Panc1 (cell line): ENCODE measurements around the gene TLL2. TPM values are rescaled to one million over a fixed set of nuclear protein-coding genes. Genes with fewer than 3 reads are reported as not detected.

Experiments used
- ATAC-seq: fragments of 200-7000 bp; cut with Tn5 transposase; 2 replicates; pipeline ENCODE4 v1.9.1; 2020; ENCODE audit warnings: mild to moderate bottlenecking, moderate library complexity
- BruUV-seq: library from RNA; stranded (reverse); fragments of 400-500 nt; replicated peaks from 2 replicates; lab custom pipeline; 2021; lab: Mats Ljungman, UMichigan
- CTCF ChIA-PET: fragments of 300-600 bp; sonication (Branson Sonifier 250); formaldehyde crosslinking; loops from one replicate; lab custom pipeline; 2022; ENCODE audit warnings: antibody characterized with exemption; lab: Charles Lee
- POLR2A ChIA-PET: fragments of 300-600 bp; sonication (Branson Sonifier 250); formaldehyde crosslinking; loops from one replicate; lab custom pipeline; 2022; ENCODE audit warnings: antibody characterized with exemption; lab: Charles Lee
- DNase-seq: peaks from one replicate; pipeline ENCODE4 v3.0.0-alpha.2; 2010; ENCODE audit warnings: low read depth, low spot score
- H3K27ac ChIP-seq: 2 replicates; pipeline ENCODE4 v1.5.1; 2011; ENCODE audit warnings: mild to moderate bottlenecking, low read length, inconsistent platforms
- H3K27me3 ChIP-seq: fragments of 200-500 bp; sonication (Bioruptor generic); 2 replicates; pipeline ENCODE4 v1.6.0; 2014; ENCODE audit warnings: low read length, inconsistent platforms; ENCODE audit not compliant: control insufficient read depth, insufficient read depth
- H3K36me3 ChIP-seq: fragments of 200-500 bp; sonication (Bioruptor generic); 2 replicates; pipeline ENCODE4 v1.5.1; 2014; ENCODE audit warnings: inconsistent platforms, mild to moderate bottlenecking, low read length, moderate library complexity; ENCODE audit not compliant: control insufficient read depth, insufficient read depth
- H3K4me1 ChIP-seq: 2 replicates; pipeline ENCODE4 v1.5.1; 2011; ENCODE audit warnings: inconsistent platforms, mild to moderate bottlenecking, low read length, moderate library complexity; ENCODE audit not compliant: control insufficient read depth, insufficient read depth
- H3K4me3 ChIP-seq, 2 experiments: 2 replicates each; pipeline ENCODE4 v1.5.1; 2011 to 2012; ENCODE audit warnings: low read depth in 2 of 2, low read length in 2 of 2, mild to moderate bottlenecking in 2 of 2, inconsistent platforms in 1 of 2, moderate library complexity in 1 of 2
- H3K9me3 ChIP-seq: fragments of 200-500 bp; sonication (Bioruptor generic); 2 replicates; pipeline ENCODE4 v1.5.1; 2014; ENCODE audit warnings: low read depth, mild to moderate bottlenecking, inconsistent platforms, low read length, moderate library complexity; ENCODE audit not compliant: control insufficient read depth, insufficient read depth
- CTCF ChIP-seq: fragments of 450-650 bp; IDR thresholded peaks from 2 replicates; pipeline ENCODE4 v1.5.1; 2017; ENCODE audit warnings: mild to moderate bottlenecking
- POLR2AphosphoS5 ChIP-seq: IDR thresholded peaks from 2 replicates; pipeline ENCODE4 v1.6.1; 2012; ENCODE audit warnings: mild to moderate bottlenecking, low read depth, low read length, moderate library complexity
- REST ChIP-seq, 2 experiments: IDR thresholded peaks; 2 replicates each; pipeline ENCODE4 v1.6.1; 2011 to 2012; ENCODE audit warnings: low read depth in 2 of 2, control low read depth in 1 of 2, low read length in 1 of 2, mild to moderate bottlenecking in 1 of 2, moderate library complexity in 1 of 2; ENCODE audit not compliant: insufficient read depth in 1 of 2
- SIN3A ChIP-seq: IDR thresholded peaks from 2 replicates; pipeline ENCODE4 v1.6.1; 2012; ENCODE audit warnings: low read depth, mild to moderate bottlenecking, low read length, moderate library complexity, borderline replicate concordance; ENCODE audit not compliant: insufficient read depth
- TCF7L2 ChIP-seq: IDR thresholded peaks from 2 replicates; pipeline ENCODE4 v1.6.1; 2011; ENCODE audit warnings: mild to moderate bottlenecking, low read depth, low read length, inconsistent platforms
- in situ Hi-C: cut with HindIII; loops from 2 replicates; pipeline ENCODE4 v1.10.0; 2016; ENCODE audit warnings: low sequenced_read_pairs, low pct_unique_long_range_greater_than_20kb
- intact Hi-C: fragments of 100-400 bp; cut with micrococcal nuclease; formaldehyde crosslinking; loops from one replicate; pipeline ENCODE4 v1.10.0; 2022; ENCODE audit not compliant: unreplicated experiment
- total RNA-seq: library from RNA; stranded (reverse); gene quantifications from one replicate; pipeline ENCODE4 v1.2.1, GENCODE V29; 2021; ENCODE audit not compliant: unreplicated experiment

The TLL2 gene
- total RNA-seq, 1 experiment from 2014 or later: 0.64 TPM

- H3K27ac ChIP-seq: no peak overlapping the region
- TF ChIP-seq REST (IDR thresholded peaks at IDR 0.05; ENCODE audit: insufficient read depth in 1 of 2, low read depth in 2 of 2, low read length in 1 of 2): no peak
- TF ChIP-seq CTCF: peak; percentile 93
- H3K4me3 ChIP-seq: no peak overlapping the region
- intact Hi-C loops (no loop called here), in situ Hi-C loops (no loop called here)
- POLR2A ChIA-PET: no interaction called here
- no peaks in the 10 kb centered on the region for H3K36me3 ChIP-seq
- CTCF ChIA-PET: interaction anchor here (0.7 to 1.5 kb wide), 4 partner anchors 35 to 1105 kb away, joined by 3 to 5 read pairs (median 4); no protein-coding TSS in a partner anchor
- ATAC-seq (peak; percentile 83), DNase-seq (peak; percentile 35)
- BruUV-seq: no TSS peak
- no peaks in the 10 kb centered on the region for H3K9me3 ChIP-seq
- H3K4me1 ChIP-seq: no peaks in the 10 kb centered on the region
- H3K27me3 ChIP-seq: peaks cover 28% of the 10 kb centered on the region
These were observed 178.9 kb downstream of the TLL2 start for GRCh38 chr10:96334616-96335526.

- Histone ChIP-seq H3K36me3 (no peaks in the 10 kb centered on the region), H3K9me3 (no peaks in the 10 kb centered on the region), H3K4me3 (no peak overlapping the region), H3K27me3 (peaks cover 34% of the 10 kb centered on the region), H3K4me1 (no peaks in the 10 kb centered on the region), H3K27ac (no peak overlapping the region)
- no peak for TF ChIP-seq REST (IDR thresholded peaks at IDR 0.05; ENCODE audit: insufficient read depth in 1 of 2, low read depth in 2 of 2, low read length in 1 of 2)
- TF ChIP-seq POLR2AphosphoS5: no peak
- TF ChIP-seq SIN3A: no peak
- no peak for TF ChIP-seq TCF7L2
- no peak for TF ChIP-seq CTCF
- ATAC-seq (no peak), DNase-seq (no peak)
- in situ Hi-C loops (no loop called here), intact Hi-C loops (no loop called here)
- no TSS peak for BruUV-seq
- CTCF ChIA-PET: no interaction called here
- POLR2A ChIA-PET: no interaction called here
These were observed 180.6 kb downstream of the TLL2 start for GRCh38 chr10:96333101-96333500.
